Measurements from ENCODE around the gene FBF1. TPM values are rescaled to one million over a fixed set of nuclear protein-coding genes. Genes with fewer than 3 reads are reported as not detected.

Gene FBF1
- total RNA-seq, 3 donors from 2014 or later (not counting 1 experiment from before 2014, with no cell fraction given): 24.9 to 34.0 (median 33.0) TPM

- Mint-ChIP-seq H3K4me1 (peaks cover 0 to 5% of the 10 kb centered on the region in 2 donors), H3K27ac (no peak overlapping the region), H3K9me3 (no peaks in the 10 kb centered on the region), H3K4me3 (no peak overlapping the region), H3K27me3 (ENCODE audit: low read depth in 2 of 2) (no peaks in the 10 kb centered on the region), H3K36me3 (no peaks in the 10 kb centered on the region)
- DNase-seq: no peak
- intact Hi-C loops (cut with micrococcal nuclease): no loop called here
- TF ChIP-seq CTCF (IDR thresholded peaks at IDR 0.05): no peak
- Histone ChIP-seq H3K27ac (ENCODE audit: low read length) (no peak overlapping the region), H3K36me3 (ENCODE audit: control insufficient read depth, insufficient read depth, low read length) (peaks cover under 1% of the 10 kb centered on the region), H3K27me3 (ENCODE audit: control insufficient read depth, insufficient read depth, low read length) (no peaks in the 10 kb centered on the region), H3K4me1 (ENCODE audit: control insufficient read depth, insufficient read depth, low read length) (peaks cover 11% of the 10 kb centered on the region), H3K9me3 (ENCODE audit: control insufficient read depth, insufficient read depth, low read length) (no peaks in the 10 kb centered on the region), H3K4me3 (ENCODE audit: low read length) (no peak overlapping the region)
- no peak for ATAC-seq
- 99% methylated on average over 22 of the region's 22 CpGs for WGBS (ENCODE audit: insufficient coverage)
These were observed 21.2 kb downstream of the FBF1 start for GRCh38 chr17:75919611-75920010.

- no peak overlapping the region for H3K27ac Mint-ChIP-seq
- no peaks in the 10 kb centered on the region for H3K9me3 Mint-ChIP-seq
- DNase-seq (no peak), ATAC-seq (no peak)
- H3K4me3 Mint-ChIP-seq: no peak overlapping the region
- no peaks in the 10 kb centered on the region for H3K36me3 Mint-ChIP-seq
- H3K27me3 Mint-ChIP-seq (ENCODE audit: low read depth in 2 of 2): no peaks in the 10 kb centered on the region
- intact Hi-C loops (cut with micrococcal nuclease): no loop called here
- no peak overlapping the region for H3K4me3 ChIP-seq (ENCODE audit: low read length)
- H3K36me3 ChIP-seq (ENCODE audit: control insufficient read depth, insufficient read depth, low read length): peaks cover 5% of the 10 kb centered on the region
- H3K4me1 ChIP-seq (ENCODE audit: control insufficient read depth, insufficient read depth, low read length): peaks cover 11% of the 10 kb centered on the region
- no peak for TF ChIP-seq CTCF (IDR thresholded peaks at IDR 0.05)
- H3K27ac ChIP-seq (ENCODE audit: low read length): no peak overlapping the region
- no peaks in the 10 kb centered on the region for H3K27me3 ChIP-seq (ENCODE audit: control insufficient read depth, insufficient read depth, low read length)
- whole genome bisulfite sequencing (ENCODE audit: insufficient coverage): 98% methylated on average over 31 of the region's 31 CpGs
- no peaks in the 10 kb centered on the region for H3K9me3 ChIP-seq (ENCODE audit: control insufficient read depth, insufficient read depth, low read length)
- peaks cover 0 to 5% of the 10 kb centered on the region in 2 donors for H3K4me1 Mint-ChIP-seq
These were observed 22.9 kb downstream of the FBF1 start for GRCh38 chr17:75917917-75918445.

- Mint-ChIP-seq H3K4me1 (peaks cover 0 to 5% of the 10 kb centered on the region in 2 donors), H3K4me3 (no peak overlapping the region), H3K36me3 (no peaks in the 10 kb centered on the region), H3K27ac (peak overlapping the region in 1 of 2 donors; percentile 72), H3K27me3 (ENCODE audit: low read depth in 2 of 2) (no peaks in the 10 kb centered on the region), H3K9me3 (no peaks in the 10 kb centered on the region)
- WGBS (ENCODE audit: insufficient coverage): 81% methylated on average over 23 of the region's 23 CpGs
- no peaks in the 10 kb centered on the region for H3K27me3 ChIP-seq (ENCODE audit: control insufficient read depth, insufficient read depth, low read length)
- TF ChIP-seq CTCF (IDR thresholded peaks at IDR 0.05): no peak
- DNase-seq (no peak), ATAC-seq (no peak)
- peaks cover 11% of the 10 kb centered on the region for H3K4me1 ChIP-seq (ENCODE audit: control insufficient read depth, insufficient read depth, low read length)
- peaks cover 5% of the 10 kb centered on the region for H3K36me3 ChIP-seq (ENCODE audit: control insufficient read depth, insufficient read depth, low read length)
- H3K9me3 ChIP-seq (ENCODE audit: control insufficient read depth, insufficient read depth, low read length): no peaks in the 10 kb centered on the region
- no peak overlapping the region for H3K27ac ChIP-seq (ENCODE audit: low read length)
- H3K4me3 ChIP-seq (ENCODE audit: low read length): no peak overlapping the region
- intact Hi-C loops (cut with micrococcal nuclease): no loop called here
These were observed 23.5 kb downstream of the FBF1 start for GRCh38 chr17:75917141-75917916.
